ENCODE measurements around the gene KRTAP5-8.
"Not testable (repeated sequence)": the region's sequence is repeated elsewhere in the genome, so short reads cannot be mapped to it uniquely, and the experiment has no call there.

The KRTAP5-8 gene

GRCh38 chr11:71574418-71574817 is 36.6 kb downstream of the KRTAP5-8 start:
- no peak for DNase-seq (ENCODE audit: low read depth in 2 of 2)

- DNase-seq (ENCODE audit: low read depth in 2 of 2) = no peak
Measured at GRCh38 chr11:71575723-71576424, 38.0 kb downstream of the KRTAP5-8 start.

- not testable (repeated sequence) for DNase-seq (ENCODE audit: low read depth in 2 of 2)
Measured at GRCh38 chr11:71576688-71577465, 39.1 kb downstream of the KRTAP5-8 start.

- no peak for DNase-seq (ENCODE audit: low read depth in 2 of 2)
Measured at GRCh38 chr11:71577469-71578004, 39.7 kb downstream of the KRTAP5-8 start.

- not testable (repeated sequence) for DNase-seq (ENCODE audit: low read depth in 2 of 2)
Measured at GRCh38 chr11:71579513-71579912, 41.7 kb downstream of the KRTAP5-8 start.

GRCh38 chr11:71580057-71581003 is 42.5 kb downstream of the KRTAP5-8 start:
- DNase-seq (ENCODE audit: low read depth in 2 of 2) = peak; percentile 31 to 44

GRCh38 chr11:71581826-71582225 is 44.0 kb downstream of the KRTAP5-8 start:
- DNase-seq (ENCODE audit: low read depth in 2 of 2) = no peak

- DNase-seq (ENCODE audit: low read depth in 2 of 2) = no peak
Measured at GRCh38 chr11:71582309-71582895, 44.6 kb downstream of the KRTAP5-8 start, which contains the start of gene KRTAP5-11. Gene KRTAP5-11, minus strand, starts transcription at chr11:71582875. Its CDS starts 38 bp downstream, at chr11:71582837.

GRCh38 chr11:71582969-71583368 is 45.1 kb downstream of the KRTAP5-8 start:
- not testable (repeated sequence) for DNase-seq (ENCODE audit: low read depth in 2 of 2)

- DNase-seq (ENCODE audit: low read depth in 2 of 2) = not testable (repeated sequence)
Measured at GRCh38 chr11:71585673-71586072, 47.8 kb downstream of the KRTAP5-8 start.

- DNase-seq (ENCODE audit: low read depth in 2 of 2) = not testable (repeated sequence)
Measured at GRCh38 chr11:71588314-71588713, 50.5 kb downstream of the KRTAP5-8 start.
